GM23248 (cell line): ENCODE measurements around the gene PGBD5. TPM values are rescaled to one million over a fixed set of nuclear protein-coding genes. Genes with fewer than 3 reads are reported as not detected.

Experiments
- DNase-seq: peaks from one replicate; pipeline ENCODE4 v3.0.0-alpha.2; 2015
- H2AFZ ChIP-seq: fragments of 200-600 bp; sonication (generic); 2 replicates; pipeline ENCODE4 v1.6.1; 2016; ENCODE audit warnings: antibody characterized with exemption
- H3F3A ChIP-seq: fragments of 200-600 bp; sonication (generic); 2 replicates; pipeline ENCODE4 v1.6.1; 2016; ENCODE audit warnings: mild to moderate bottlenecking, antibody characterized with exemption, mixed run types; ENCODE audit not compliant: insufficient read depth
- H3K27ac ChIP-seq: fragments of 200-600 bp; sonication (generic); 2 replicates; pipeline ENCODE4 v1.5.1; 2016; ENCODE audit warnings: mild to moderate bottlenecking
- H3K27me3 ChIP-seq: fragments of 200-600 bp; sonication (generic); replicated peaks from 2 replicates; pipeline ENCODE4 v1.6.1; 2016; ENCODE audit warnings: mild to moderate bottlenecking; ENCODE audit not compliant: insufficient read depth
- H3K36me3 ChIP-seq: fragments of 200-600 bp; sonication (generic); 2 replicates; pipeline ENCODE4 v1.6.1; 2016; ENCODE audit warnings: low read depth, mild to moderate bottlenecking
- H3K4me1 ChIP-seq: fragments of 200-600 bp; sonication (generic); 2 replicates; pipeline ENCODE4 v1.6.1; 2016; ENCODE audit warnings: mild to moderate bottlenecking; ENCODE audit not compliant: insufficient read depth
- H3K4me2 ChIP-seq: fragments of 200-600 bp; sonication (generic); one replicate; pipeline ENCODE4 v1.6.1; 2016; ENCODE audit warnings: mild to moderate bottlenecking; ENCODE audit not compliant: unreplicated experiment
- H3K4me3 ChIP-seq: fragments of 200-600 bp; sonication (generic); 2 replicates; pipeline ENCODE4 v1.5.1; 2016; ENCODE audit warnings: mild to moderate bottlenecking
- H3K79me2 ChIP-seq: fragments of 200-600 bp; sonication (generic); 2 replicates; pipeline ENCODE4 v1.6.1; 2016; ENCODE audit warnings: mild to moderate bottlenecking; ENCODE audit not compliant: insufficient read depth
- H3K9ac ChIP-seq: fragments of 200-600 bp; sonication (generic); 2 replicates; pipeline ENCODE4 v1.6.1; 2016; ENCODE audit warnings: mild to moderate bottlenecking
- H3K9me2 ChIP-seq: fragments of 200-600 bp; sonication (generic); 2 replicates; pipeline ENCODE4 v1.6.1; 2016; ENCODE audit warnings: mixed run types, mild to moderate bottlenecking, moderate library complexity; ENCODE audit not compliant: insufficient read depth
- H3K9me3 ChIP-seq: fragments of 200-600 bp; sonication (generic); one replicate; pipeline ENCODE4 v1.6.1; 2017; ENCODE audit warnings: low read depth
- H4K20me1 ChIP-seq: fragments of 200-600 bp; sonication (generic); 2 replicates; pipeline ENCODE4 v1.6.0; 2016; ENCODE audit not compliant: insufficient read depth
- EZH2 ChIP-seq: fragments of 200-600 bp; sonication (generic); IDR thresholded peaks from 2 replicates; pipeline ENCODE4 v1.6.1; 2018; ENCODE audit warnings: antibody characterized with exemption, mild to moderate bottlenecking; ENCODE audit not compliant: insufficient read depth, poor library complexity, severe bottlenecking
- EZH2phosphoT487 ChIP-seq: fragments of 200-600 bp; sonication (generic); IDR thresholded peaks from 2 replicates; pipeline ENCODE4 v1.6.1; 2018; ENCODE audit warnings: antibody characterized with exemption, moderate library complexity, mild to moderate bottlenecking, low read depth; ENCODE audit not compliant: insufficient read depth
- WGBS, 2 experiments: methylation state at CpG; one replicate each; pipeline ENCODE4 v1.1.6; 2015 to 2017; ENCODE audit warnings: low lambda C conversion rate in 2 of 2, low coverage in 1 of 2; ENCODE audit errors: missing lambda C conversion rate in 2 of 2; 5-methylcytosine and 5-hydroxymethylcytosine counted together
- in situ Hi-C: fragments of 300-500 bp; cut with MboI; formaldehyde crosslinking; loops from 2 replicates; pipeline ENCODE4 v1.15.0; 2020
- polyA plus RNA-seq: library from polyadenylated mRNA; unstranded; fragments of >200 nt; fragmentation: Nextera tagmentation; extraction: Ambion mirVana; gene quantifications from 2 replicates; pipeline ENCODE4 v1.2.1, GENCODE V29; 2016
- total RNA-seq: library from RNA; depleted of rRNA; stranded (reverse); fragments of >200 nt; shearing (Covaris generic); gene quantifications from 2 replicates; pipeline ENCODE4 v1.2.3, GENCODE V29; 2014

Gene PGBD5
- total and polyA plus RNA-seq, 2 experiments from 2014 or later, result 0.23 to 0.32 TPM

DNA sequence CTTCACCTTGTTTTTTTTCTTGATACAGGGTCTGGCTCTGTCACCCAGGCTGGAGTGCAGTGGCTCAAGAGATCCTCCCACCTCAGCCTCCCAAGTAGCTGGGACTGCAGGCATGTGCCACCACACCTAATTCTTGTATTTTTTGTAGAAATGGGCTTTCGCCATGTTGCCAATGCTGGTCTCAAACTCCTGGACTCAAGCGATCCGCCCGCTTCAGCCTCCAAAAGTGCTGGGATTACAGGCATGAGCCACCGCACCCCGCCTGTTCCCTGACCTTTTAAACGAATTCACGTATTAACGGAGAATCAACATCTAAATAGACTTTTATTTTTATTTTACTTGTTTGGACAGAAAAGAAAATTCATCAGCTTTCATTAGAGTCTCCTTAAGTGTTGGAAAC lies 104.8 kb downstream of the PGBD5 start:
- Histone ChIP-seq H3K27ac (no peak overlapping the region), H3K9me3 (no peaks in the 10 kb centered on the region), H3F3A (no peaks in the 10 kb centered on the region), H3K79me2 (no peaks in the 10 kb centered on the region), H3K4me3 (no peak overlapping the region), H3K9me2 (no peaks in the 10 kb centered on the region), H3K4me2 (no peak overlapping the region), H2AFZ (no peak overlapping the region), H3K9ac (no peak overlapping the region), H3K27me3 (no peaks in the 10 kb centered on the region), H3K4me1 (no peaks in the 10 kb centered on the region), H3K36me3 (no peaks in the 10 kb centered on the region), H4K20me1 (no peaks in the 10 kb centered on the region)
- 63 to 68% methylated on average over 9 of the region's 9 CpGs for WGBS, 2 experiments
- no peak for DNase-seq
- TF ChIP-seq EZH2, result no peak
- TF ChIP-seq EZH2phosphoT487, result no peak
- in situ Hi-C loops, result loop anchor here (25.0 kb wide), 1 partner anchor 659 kb away; no protein-coding TSS in a partner anchor

DNA sequence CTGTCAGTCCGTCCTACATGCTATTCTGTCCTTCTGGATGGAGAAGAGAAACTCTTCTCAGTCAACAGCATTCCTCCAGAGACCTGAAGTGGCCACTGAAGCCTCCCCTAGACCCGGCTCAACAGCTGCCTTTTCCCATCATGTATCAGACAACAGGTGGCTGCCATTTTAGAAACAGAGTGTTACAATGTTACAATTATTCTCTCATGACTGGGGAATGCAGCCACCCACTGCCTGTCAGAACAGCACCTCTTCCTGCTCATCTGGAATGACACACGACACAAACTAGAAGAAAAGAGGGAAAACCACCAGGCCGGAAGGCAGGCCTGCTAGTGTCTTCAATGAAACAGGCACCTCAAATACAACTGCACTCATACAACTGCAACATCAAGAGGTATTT lies 105.3 kb downstream of the PGBD5 start:
- no peak overlapping the region for H2AFZ ChIP-seq
- H3F3A ChIP-seq, result no peaks in the 10 kb centered on the region
- TF ChIP-seq EZH2phosphoT487, result no peak
- no peak for TF ChIP-seq EZH2
- H3K36me3 ChIP-seq, result no peaks in the 10 kb centered on the region
- DNase-seq, result no peak
- H3K4me3 ChIP-seq, result no peak overlapping the region
- no peaks in the 10 kb centered on the region for H3K4me1 ChIP-seq
- H3K9me3 ChIP-seq, result no peaks in the 10 kb centered on the region
- H3K9ac ChIP-seq, result no peak overlapping the region
- in situ Hi-C loops, result loop anchor here (25.0 kb wide), 1 partner anchor 659 kb away; no protein-coding TSS in a partner anchor
- H3K4me2 ChIP-seq, result no peak overlapping the region
- H3K27me3 ChIP-seq, result no peaks in the 10 kb centered on the region
- no peaks in the 10 kb centered on the region for H4K20me1 ChIP-seq
- H3K9me2 ChIP-seq, result no peaks in the 10 kb centered on the region
- no peak overlapping the region for H3K27ac ChIP-seq
- WGBS, 2 experiments, result 48 to 55% methylated on average over 4 of the region's 4 CpGs
- no peaks in the 10 kb centered on the region for H3K79me2 ChIP-seq

DNA sequence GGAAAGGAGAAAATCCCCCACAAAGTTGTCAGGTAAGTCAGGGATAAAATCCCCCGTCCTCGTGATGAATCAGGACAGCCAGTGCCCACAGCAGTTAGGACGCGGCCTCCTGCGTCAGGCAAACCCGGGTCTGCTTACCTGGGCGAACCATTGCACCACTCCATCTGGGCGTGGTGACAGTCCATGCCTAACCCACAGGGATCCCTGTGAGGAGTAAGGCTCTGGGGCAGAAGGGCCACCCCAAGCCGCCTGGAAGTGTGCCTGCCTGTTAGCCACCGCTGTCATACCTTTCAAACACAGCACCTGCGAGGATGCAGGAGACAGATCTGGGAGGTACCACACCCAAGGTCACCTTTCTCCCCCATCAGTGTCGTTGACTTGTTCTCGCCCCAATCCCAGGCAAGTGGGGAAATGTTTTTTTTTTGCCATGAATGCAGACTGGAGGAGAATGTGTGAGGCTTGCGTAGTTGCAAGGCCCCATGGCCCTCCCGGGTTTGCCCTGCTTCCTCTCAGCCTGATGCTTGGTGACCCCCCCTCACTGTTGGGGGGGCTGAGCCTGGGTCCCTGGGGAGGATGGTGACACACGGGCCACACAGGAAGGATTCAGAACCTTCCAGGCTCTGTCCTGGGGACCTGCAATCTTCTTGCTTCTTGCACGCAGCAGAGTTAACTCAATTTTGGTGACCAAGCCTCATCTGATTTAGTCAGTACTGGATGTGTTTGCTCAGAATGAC lies 107.0 kb downstream of the PGBD5 start:
- Histone ChIP-seq H3K4me3 (no peak overlapping the region), H3K36me3 (no peaks in the 10 kb centered on the region), H3K27ac (no peak overlapping the region), H2AFZ (no peak overlapping the region), H3K27me3 (peaks cover 4% of the 10 kb centered on the region), H3K9ac (no peak overlapping the region), H3K9me2 (no peaks in the 10 kb centered on the region), H3F3A (no peaks in the 10 kb centered on the region), H3K4me2 (no peak overlapping the region), H3K4me1 (no peaks in the 10 kb centered on the region), H3K9me3 (no peaks in the 10 kb centered on the region), H3K79me2 (no peaks in the 10 kb centered on the region), H4K20me1 (no peaks in the 10 kb centered on the region)
- in situ Hi-C loops, result loop anchor here (25.0 kb wide), 1 partner anchor 657 kb away; no protein-coding TSS in a partner anchor
- no peak for TF ChIP-seq EZH2
- TF ChIP-seq EZH2phosphoT487, result no peak
- WGBS, 2 experiments, result 76 to 80% methylated on average over 17 of the region's 17 CpGs
- DNase-seq, result no peak

DNA sequence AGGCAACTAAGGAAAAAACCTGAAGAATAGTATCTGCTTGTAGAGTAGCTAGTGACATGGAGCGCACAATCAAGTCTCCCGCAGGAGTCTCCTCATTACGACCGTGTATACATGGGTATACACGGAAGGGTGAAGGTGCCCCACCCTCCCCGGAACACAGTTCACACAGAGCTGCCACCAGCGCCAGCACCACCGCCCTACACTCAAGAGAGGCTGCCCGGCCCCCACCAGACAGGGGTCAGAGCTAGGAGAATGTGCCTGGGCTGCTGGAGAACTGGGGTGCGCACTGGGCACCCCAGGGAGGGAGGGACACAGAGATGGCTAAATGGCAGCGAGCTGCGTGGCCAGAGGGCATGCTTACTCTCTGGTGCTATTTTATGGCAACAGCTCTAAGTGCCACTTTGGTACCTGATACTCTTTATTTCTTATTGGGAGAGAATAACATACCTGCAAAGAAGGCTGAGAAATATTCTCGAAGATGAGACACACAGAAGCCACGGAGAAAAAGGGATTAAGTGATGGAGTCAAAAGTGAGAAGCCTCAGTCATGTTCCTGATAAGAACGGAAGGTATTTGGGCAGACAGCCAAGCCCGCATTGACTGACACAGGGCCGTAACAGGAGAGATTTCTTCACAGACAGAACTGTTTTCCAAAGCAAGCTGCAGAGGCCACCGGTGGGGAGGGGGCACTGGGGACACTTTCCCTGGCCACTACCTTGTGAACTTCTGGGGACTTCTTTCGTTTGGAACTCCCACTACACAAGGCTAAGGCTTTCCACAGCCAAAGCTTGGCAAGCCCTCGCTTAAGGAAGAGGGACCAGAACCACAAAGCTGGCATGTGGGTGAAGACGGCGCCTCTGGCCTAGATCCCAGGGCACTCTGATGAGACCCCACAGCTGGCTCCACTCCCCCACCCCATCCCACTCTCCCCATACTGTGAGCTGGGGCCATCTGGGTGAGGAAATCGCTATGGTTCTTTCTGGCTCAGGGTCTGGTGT lies 108.0 kb downstream of the PGBD5 start:
- no peak overlapping the region for H2AFZ ChIP-seq
- no peaks in the 10 kb centered on the region for H3K4me1 ChIP-seq
- no peak overlapping the region for H3K4me2 ChIP-seq
- H3K9me3 ChIP-seq, result no peaks in the 10 kb centered on the region
- no peak overlapping the region for H3K4me3 ChIP-seq
- WGBS, 2 experiments, result 60 to 65% methylated on average over 23 of the region's 23 CpGs
- H3K9ac ChIP-seq, result no peak overlapping the region
- TF ChIP-seq EZH2phosphoT487, result no peak
- no peak for TF ChIP-seq EZH2
- no peak overlapping the region for H3K27ac ChIP-seq
- no peaks in the 10 kb centered on the region for H3K9me2 ChIP-seq
- in situ Hi-C loops, result loop anchor here (25.0 kb wide), 1 partner anchor 656 kb away; no protein-coding TSS in a partner anchor
- peaks cover 4% of the 10 kb centered on the region for H3K27me3 ChIP-seq
- no peaks in the 10 kb centered on the region for H3F3A ChIP-seq
- H4K20me1 ChIP-seq, result no peaks in the 10 kb centered on the region
- H3K79me2 ChIP-seq, result no peaks in the 10 kb centered on the region
- no peak for DNase-seq
- H3K36me3 ChIP-seq, result no peaks in the 10 kb centered on the region
